ENCODE data around the gene EXOSC1.

DNA sequence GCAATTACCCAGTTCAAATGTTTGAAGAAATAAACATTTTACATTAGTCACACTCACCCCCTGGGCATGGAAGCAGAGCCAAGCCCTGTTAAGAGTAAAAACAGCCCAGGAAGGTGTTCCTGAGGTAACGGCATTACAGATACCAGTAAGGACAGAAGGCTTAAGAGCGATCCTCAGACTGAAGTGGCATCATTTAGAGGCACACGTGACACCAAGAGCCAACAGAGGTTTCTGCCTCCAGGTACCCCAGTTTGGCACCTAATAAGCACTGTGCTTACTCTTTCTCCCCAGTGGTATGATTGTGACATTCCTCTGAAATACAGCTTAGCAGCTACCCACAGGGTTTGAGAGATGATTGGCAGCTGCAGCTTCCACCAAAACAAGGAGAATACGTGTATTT is 35.3 kb upstream of the EXOSC1 start:
- no peak for TF ChIP-seq POLR2AphosphoS5 (IDR thresholded peaks at IDR 0.05)
- TF ChIP-seq, protein P1, sequence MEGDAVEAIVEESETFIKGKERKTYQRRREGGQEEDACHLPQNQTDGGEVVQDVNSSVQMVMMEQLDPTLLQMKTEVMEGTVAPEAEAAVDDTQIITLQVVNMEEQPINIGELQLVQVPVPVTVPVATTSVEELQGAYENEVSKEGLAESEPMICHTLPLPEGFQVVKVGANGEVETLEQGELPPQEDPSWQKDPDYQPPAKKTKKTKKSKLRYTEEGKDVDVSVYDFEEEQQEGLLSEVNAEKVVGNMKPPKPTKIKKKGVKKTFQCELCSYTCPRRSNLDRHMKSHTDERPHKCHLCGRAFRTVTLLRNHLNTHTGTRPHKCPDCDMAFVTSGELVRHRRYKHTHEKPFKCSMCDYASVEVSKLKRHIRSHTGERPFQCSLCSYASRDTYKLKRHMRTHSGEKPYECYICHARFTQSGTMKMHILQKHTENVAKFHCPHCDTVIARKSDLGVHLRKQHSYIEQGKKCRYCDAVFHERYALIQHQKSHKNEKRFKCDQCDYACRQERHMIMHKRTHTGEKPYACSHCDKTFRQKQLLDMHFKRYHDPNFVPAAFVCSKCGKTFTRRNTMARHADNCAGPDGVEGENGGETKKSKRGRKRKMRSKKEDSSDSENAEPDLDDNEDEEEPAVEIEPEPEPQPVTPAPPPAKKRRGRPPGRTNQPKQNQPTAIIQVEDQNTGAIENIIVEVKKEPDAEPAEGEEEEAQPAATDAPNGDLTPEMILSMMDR (IDR thresholded peaks at IDR 0.05) = no peak

Measured in prostate gland (tissue), 2 donors.